Measurements from ENCODE around the gene EXOC4. TPM values are rescaled to one million over a fixed set of nuclear protein-coding genes. Genes with fewer than 3 reads are reported as not detected.

EXOC4 gene
- total and polyA plus RNA-seq, 2 of the 8 experiments (the other 6 are each of a cell fraction or from before 2014, with no cell fraction given) = 27.0 to 67.3 TPM

GRCh38 chr7:133529861-133530260 is 277.0 kb downstream of the EXOC4 start:
- Histone ChIP-seq H3K36me3 (ENCODE audit: control insufficient read depth in 2 of 4, insufficient read depth in 4 of 4, low read length in 3 of 4) (no peaks in the 10 kb centered on the region), H2BK12ac (ENCODE audit: low read depth, low read length) (no peak overlapping the region), H3K56ac (replicated peaks; ENCODE audit: insufficient read length, low read depth, low read length) (no peak overlapping the region), H2BK120ac (replicated peaks; ENCODE audit: low read depth, low read length) (no peak overlapping the region), H3K14ac (ENCODE audit: insufficient read length) (no peak overlapping the region), H3K79me1 (ENCODE audit: low read depth, low read length) (no peaks in the 10 kb centered on the region), H3K9me3 (ENCODE audit: insufficient read depth in 2 of 2, low read depth in 1 of 2, low read length in 1 of 2) (no peaks in the 10 kb centered on the region), H2BK15ac (ENCODE audit: low read length) (no peak overlapping the region), H4K8ac (ENCODE audit: extremely low read depth, insufficient read depth, low read length) (no peak overlapping the region), H3K4me1 (replicated peaks in 1 of 4; ENCODE audit: control insufficient read depth in 3 of 4, insufficient read depth in 4 of 4, low read length in 3 of 4) (peaks cover 0 to 4% (median 0%) of the 10 kb centered on the region in 4 experiments; a peak in 3 of 7 replicates), H3K23me2 (ENCODE audit: low read depth, low read length) (no peaks in the 10 kb centered on the region), H2AK5ac (ENCODE audit: low read depth, low read length) (no peak overlapping the region), H3K9ac (replicated peaks in 1 of 4; ENCODE audit: extremely low read depth in 1 of 4, low read depth in 3 of 4, low read length in 3 of 4) (no peak overlapping the region), H3K18ac (ENCODE audit: extremely low read depth, low read length) (no peak overlapping the region), H3K79me2 (ENCODE audit: control insufficient read depth in 1 of 2, insufficient read depth in 2 of 2, low read length in 2 of 2) (no peaks in the 10 kb centered on the region), H4K5ac (ENCODE audit: insufficient read length, low read depth, low read length) (no peak overlapping the region), H3K4me3 (ENCODE audit: extremely low read depth in 1 of 4, insufficient read depth in 2 of 4, low read depth in 3 of 4, low read length in 4 of 4) (no peak overlapping the region), H3K4me2 (ENCODE audit: insufficient read depth in 1 of 2, low read depth in 2 of 2, low read length in 2 of 2) (no peak overlapping the region), H3K27me3 (replicated peaks in 1 of 4; ENCODE audit: control insufficient read depth in 3 of 4, extremely low read depth in 1 of 4, insufficient read depth in 3 of 4, low read length in 3 of 4) (no peaks in the 10 kb centered on the region), H4K91ac (replicated peaks; ENCODE audit: insufficient read length, low read length) (no peak overlapping the region), H3K23ac (ENCODE audit: insufficient read length) (no peak overlapping the region), H3K27ac (ENCODE audit: low read depth, low read length) (no peak overlapping the region), H2BK20ac (ENCODE audit: low read length) (no peak overlapping the region), H2AFZ (ENCODE audit: low read length) (no peak overlapping the region), H3K4ac (replicated peaks; ENCODE audit: insufficient read length, low read depth, low read length) (no peak overlapping the region), H4K20me1 (replicated peaks in 1 of 2; ENCODE audit: control insufficient read depth in 1 of 2, insufficient read depth in 2 of 2, low read length in 2 of 2) (no peaks in the 10 kb centered on the region), H2BK5ac (ENCODE audit: low read depth, low read length) (no peak overlapping the region)
- FAIRE-seq (no peak), DNase-seq (ENCODE audit: low read depth in 1 of 2, low spot score in 2 of 2) (no peak)
- 89% methylated on average over 4 of the region's 4 CpGs; no CpG with 5 or more reads in 1 of the 2 experiments for WGBS, 2 experiments (ENCODE audit: extremely low coverage in 1 of 2, insufficient coverage in 1 of 2, insufficient read length in 1 of 2, insufficient replicate concordance in 2 of 2, low coverage in 1 of 2, low lambda C conversion rate in 2 of 2, missing lambda C conversion rate in 1 of 2)
- POLR2A ChIA-PET (ENCODE audit: partially characterized antibody) = no interaction called here
- CTCF ChIA-PET (ENCODE audit: partially characterized antibody) = no interaction called here
- TF ChIP-seq CREB1 (IDR thresholded peaks at IDR 0.05) (no peak), SIX5 (IDR thresholded peaks at IDR 0.05; ENCODE audit: low read depth, low read length) (no peak), ASH2L (IDR thresholded peaks at IDR 0.05; ENCODE audit: low read length) (no peak), HDAC2 (IDR thresholded peaks at IDR 0.05; ENCODE audit: borderline replicate concordance in 1 of 2, low read depth in 2 of 2, low read length in 2 of 2) (no peak), BCL11A (IDR thresholded peaks at IDR 0.05; ENCODE audit: low read depth in 2 of 2, low read length in 2 of 2) (no peak)
